HG02973 (cell line): ENCODE results near the gene RAD51B.

Source experiments
- ATAC-seq: cut with Tn5 transposase; IDR thresholded peaks from one replicate; pipeline ENCODE4 v1.9.1; 2021; ENCODE audit warnings: moderate library complexity; ENCODE audit not compliant: unreplicated experiment

Gene RAD51B

DNA sequence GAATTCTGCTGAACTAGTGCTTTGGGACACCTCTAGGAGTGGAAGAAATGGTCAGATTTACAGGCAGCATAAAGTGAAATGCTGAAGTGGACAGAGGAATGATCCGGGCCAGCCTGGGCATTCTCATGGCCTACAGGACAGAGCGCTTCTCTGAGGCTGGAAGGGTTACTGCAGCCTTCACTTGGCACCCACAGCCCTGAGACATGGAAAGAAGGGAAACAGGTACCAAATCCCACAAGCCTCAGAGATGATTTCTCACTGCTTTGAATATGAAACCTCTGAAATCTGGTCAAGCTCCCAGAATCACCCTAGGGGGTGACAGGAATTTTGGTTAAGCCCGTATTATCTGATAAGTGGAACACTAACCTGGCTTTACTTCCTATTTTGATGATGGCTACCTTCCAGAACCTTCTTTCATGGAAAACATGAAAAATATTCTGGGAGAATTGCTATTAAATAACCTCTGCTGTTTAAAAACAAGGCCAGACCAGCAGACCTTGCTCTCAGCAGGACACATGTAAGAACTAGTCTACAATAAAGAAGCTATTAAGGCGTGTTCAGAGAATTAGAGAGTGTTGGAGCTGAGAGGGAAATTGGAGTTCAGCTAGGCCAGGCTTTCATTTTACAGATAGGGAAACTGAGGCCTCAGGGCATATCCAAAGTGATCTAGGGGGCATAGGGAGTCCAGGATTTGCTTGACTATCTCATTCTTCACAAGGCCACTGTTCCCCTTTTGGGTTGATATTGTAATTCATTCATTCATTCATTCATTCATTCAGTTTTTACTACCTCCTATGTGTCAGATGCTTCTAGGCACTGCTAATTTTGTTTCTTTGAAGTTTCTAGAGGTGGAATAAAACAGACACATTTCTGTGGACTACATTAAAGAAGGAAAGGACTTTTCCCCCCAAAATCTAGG lies 691.8 kb downstream of the RAD51B start:
- ATAC-seq, result no peak

DNA sequence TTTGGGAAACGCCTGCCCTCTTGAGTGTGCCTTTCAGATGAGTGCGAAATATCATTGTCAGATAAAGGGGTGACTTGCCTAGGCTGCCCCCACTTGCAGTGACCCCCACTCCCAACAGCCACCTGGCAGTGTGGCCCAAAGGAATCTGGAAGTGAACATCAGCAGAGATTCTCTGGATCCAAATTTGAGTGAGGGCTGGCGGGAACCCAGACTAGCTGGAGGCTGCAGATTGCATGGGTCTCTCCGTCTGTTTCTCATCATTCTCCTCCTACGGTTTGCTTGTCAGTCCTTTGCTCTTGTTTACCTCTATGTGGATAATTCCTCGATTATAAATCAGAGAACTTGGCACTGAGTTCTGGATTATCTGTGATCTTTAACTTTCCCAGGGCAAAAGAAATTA lies 692.5 kb downstream of the RAD51B start:
- ATAC-seq, result no peak

DNA sequence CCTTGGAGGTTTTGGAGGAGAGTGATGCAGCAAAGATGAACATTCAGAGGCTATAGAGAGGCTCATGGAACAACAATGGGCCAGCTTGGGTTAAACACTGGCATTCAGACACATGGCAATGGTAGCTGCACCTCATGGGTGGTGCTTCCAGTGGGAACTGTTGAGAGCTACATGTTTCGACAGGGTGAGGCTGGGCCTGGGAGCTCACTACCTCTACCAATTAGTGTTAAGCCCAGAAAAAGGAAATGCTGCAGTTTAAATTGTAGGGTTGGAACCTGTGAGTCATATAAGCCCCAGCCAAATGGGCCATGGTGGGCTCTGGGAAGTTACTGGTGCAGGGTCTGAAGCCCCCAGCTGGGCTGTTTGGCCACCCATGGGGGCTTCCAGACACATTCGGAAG lies 693.6 kb downstream of the RAD51B start:
- ATAC-seq, result no peak

DNA sequence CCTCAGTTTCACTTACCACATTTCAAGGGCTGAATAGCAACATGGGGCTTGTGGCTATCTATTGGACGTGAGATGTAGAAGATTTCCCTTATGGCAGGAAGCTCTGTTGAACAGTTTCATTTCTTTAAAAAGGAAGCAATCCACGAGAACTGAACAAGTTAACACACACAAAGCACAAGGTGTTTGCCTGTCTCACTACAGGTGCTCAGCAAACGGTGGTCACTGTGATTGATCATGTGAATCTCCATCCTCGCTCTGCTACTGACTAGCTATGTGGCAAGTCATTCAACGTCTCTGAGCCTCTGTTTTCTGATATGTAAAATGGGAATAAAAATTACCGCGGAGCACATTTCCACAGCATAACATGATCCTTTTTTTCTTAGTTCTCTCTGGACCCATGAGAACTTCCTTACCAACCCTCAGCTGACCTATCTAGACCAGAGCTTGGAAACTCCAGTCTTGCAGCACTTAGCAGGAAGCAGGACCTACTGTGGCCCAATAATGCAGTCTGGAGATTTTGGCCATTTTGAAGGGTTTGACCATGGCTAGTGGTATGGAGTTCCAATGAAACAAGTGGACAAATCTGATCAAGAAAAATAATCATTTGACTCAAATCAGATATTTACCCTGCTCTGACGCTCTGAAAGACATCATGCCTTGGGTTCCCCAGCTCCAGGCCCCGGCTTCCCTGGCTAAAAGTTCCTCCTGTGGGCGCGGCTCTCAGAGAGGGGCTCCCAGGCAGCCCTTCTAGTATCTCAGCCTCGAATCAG lies 694.4 kb downstream of the RAD51B start:
- peak; percentile 66 for ATAC-seq

DNA sequence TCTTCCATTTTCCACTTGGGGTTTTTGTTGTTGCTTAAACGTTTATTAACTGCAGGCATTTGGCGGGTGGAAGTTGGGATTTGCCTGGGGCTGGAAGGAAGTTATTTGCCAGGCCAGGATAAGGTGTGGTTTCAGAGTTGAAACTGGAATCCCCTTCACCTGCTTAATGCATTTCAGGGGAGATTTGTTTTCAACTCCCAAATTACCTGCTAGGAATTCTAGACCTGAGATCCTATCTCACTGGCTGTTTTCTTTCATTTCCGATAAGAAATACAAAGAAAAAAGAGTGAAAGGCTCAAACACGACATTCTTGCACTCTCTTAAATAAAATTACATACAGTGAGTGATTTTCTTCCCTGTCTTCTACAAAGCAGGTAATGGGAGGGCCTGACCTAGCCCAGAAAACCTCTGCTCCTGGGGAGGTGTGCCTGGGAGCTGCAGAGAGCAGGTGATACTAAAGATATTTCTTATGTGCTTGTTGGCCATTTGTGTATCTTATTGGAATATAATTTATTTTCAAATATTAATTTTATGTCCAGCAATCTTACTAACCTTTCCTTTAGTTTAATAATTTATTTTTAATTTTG lies 695.1 kb downstream of the RAD51B start:
- no peak for ATAC-seq

DNA sequence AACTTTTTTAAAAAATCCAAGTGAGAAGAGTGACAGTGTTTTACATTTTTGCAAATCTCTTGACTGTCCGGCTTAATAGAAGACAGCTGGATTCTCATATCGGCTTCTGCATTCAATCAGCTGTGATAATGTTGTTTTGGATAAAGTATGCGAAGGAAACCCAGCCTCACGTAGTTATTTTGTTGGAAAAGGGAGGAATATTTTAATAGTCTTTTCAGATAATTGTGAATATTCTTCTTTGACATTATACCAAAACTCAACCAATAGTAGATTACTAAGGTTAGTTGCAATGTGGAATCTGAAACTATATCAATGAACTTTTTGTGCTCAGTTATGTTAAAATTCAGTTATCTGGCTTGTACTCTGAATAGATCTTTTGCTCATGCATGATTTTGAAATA lies 696.8 kb downstream of the RAD51B start:
- no peak for ATAC-seq

DNA sequence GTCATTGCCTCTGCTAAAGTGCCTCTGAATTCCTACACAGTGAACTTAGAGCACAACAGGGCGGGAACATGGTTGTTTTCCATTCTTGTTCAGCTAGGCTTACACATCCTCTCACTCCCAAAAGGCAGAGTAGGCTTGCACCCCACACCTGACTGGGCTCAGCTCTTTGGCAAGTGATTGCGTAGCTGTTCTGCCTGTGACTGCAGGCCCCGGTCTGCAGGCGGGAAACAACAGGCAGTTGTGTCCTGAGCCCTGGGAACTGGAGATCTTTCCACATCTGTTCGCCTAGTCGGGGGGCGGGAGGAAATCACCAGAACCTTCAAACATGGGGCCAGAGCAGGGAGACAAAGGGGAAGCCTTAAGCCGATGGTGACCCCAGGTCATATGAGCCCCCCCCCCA lies 698.6 kb downstream of the RAD51B start:
- ATAC-seq, result no peak

DNA sequence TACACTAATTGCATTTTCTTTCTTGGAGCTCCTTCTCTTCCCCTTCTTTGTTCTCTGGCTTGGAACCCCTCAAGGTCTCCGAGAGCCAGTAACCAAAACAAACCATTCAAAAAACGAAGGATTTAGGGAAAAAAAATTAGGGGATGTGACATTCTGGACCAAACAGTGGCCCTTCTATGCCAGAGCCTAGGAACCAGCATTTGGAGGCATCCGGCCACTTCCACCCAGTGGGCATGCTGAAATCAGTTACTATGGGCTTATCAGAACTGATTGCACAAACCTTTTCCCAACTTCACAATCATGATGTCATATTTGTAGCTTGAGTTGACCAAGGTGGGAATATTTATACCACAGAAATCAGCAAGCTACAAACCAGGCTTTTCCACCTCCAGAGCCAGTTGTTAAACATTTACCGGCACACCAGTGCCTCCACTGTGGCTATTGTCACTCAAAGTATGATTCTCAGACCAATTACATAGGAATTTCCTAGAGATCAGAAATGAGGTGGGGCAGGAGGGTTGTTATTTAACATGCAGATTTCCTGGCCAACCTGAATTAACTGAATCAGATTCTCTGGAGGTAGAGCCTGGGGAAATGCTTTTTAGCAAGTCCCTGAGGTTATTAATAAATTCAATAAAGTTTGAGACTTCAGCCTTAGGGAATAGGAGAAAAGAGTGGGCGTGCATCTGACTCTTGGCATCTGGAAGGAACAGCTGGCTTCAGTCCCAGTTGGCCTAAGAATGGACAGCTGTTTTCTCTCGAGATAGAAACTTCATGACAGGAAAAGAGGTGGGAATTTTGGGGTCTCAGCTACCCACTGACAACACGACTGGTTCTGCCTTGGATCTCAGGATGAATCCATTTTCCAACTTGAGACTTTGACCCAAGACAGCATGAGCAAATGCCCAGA lies 699.4 kb downstream of the RAD51B start:
- ATAC-seq, result no peak

DNA sequence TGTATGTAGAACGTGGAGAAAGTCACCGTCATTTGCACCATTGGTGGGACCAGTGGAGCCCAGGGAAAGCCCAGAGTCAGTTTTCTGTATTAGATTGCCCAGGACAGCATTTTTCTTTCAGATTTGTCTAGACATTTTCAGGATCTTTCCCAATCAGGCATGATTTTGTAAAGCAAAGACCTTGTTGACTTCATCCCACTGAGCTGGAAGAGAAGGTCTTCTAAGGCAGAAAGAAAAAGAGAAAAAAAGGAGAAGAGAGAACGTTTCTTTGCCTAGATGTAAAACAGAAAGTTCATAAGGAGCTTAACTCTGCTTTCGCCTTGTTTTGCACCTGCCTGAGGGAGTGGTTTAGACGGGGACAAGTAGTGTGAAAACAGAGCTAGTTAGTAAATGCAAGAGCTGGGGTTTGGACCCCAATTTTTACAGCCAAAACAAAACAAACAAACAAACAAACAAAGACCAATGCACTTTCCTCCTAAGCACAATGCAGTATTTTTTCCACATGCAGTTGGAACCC lies 700.1 kb downstream of the RAD51B start:
- ATAC-seq, result no peak

DNA sequence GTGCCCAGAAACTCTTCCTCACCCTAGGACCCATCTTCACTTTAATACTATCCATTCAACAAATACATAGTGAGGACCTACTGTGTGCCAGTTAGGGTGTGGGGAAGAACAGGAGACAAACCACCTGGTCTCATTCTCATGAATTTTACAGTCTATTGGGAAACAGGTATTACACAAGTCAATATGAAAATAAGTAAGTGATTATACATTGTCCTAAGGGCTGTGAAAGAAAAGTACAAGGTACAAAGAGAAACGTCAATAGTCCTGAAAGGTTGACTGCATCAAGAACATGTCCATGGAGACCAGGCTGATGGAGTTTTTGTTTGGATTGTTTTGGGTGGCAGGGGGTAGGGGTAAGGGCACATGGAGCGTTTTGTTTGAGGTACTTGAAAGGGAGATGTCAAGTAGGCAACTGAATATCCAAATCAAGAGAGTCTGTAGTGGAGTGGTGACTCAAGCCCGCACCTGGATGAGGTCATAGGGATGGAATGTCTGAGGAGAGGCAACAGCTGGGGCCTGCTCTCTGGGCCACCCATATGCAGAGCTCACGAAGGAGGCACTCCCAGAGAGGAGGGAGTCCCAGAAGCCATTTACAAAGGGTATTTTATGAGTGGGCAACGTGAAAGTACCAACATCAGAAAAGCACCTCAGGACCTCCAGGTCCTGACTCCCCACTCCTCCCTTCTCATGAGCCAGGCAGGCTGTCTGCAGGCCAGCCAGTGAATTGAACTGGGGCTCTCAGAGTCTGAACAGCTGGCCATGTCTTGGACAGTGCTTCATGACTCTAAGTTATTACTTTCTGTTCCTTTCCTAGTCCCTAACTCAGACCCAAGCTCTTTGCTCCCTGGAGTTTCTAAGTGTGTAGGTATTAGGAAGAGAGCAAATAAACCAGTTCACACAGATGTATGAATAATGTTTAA lies 701.3 kb downstream of the RAD51B start:
- no peak for ATAC-seq

DNA sequence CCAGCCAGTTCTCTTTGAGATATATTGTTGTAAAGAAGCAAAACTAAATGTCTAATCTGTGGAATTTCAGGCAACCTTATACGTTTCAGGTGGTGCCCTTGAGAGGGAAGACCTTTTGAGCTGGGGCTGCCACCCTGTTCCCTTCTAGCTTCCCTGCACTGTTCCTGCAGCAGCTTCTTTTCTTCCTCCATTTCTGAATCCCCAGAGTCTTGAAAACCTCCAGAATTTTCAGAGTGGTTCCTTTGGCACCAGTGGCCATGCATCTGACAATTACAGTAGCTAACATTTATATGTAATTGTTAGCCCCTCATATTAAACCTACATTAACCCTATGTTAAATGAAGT lies 702.0 kb downstream of the RAD51B start:
- ATAC-seq, result no peak

DNA sequence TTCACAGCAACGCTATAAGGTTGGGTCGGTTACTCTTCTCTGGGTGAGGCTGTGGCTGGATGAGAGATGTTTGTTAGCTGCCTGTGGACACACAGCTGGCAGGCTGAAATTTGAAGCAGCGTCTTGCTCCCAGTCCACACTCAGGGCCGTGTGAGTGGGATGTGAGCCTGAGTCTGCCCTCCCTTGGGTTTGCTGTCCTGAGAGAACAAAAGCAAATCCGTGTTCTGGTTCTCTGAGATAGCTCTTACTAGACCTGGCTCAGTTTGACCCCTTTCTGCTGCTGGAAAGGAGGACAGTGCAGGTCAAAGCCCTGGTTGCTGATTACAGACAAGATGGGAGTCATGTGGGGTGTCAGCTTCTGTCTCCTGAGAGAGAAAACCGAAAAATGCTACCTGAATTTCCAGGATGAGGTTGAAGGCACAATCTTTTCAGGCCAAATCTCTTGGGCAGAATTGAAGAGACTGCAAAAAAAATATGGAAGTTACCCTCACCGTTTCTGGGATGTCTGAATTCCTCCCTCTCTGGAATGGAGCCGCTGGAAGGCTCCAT lies 702.5 kb downstream of the RAD51B start:
- no peak for ATAC-seq

DNA sequence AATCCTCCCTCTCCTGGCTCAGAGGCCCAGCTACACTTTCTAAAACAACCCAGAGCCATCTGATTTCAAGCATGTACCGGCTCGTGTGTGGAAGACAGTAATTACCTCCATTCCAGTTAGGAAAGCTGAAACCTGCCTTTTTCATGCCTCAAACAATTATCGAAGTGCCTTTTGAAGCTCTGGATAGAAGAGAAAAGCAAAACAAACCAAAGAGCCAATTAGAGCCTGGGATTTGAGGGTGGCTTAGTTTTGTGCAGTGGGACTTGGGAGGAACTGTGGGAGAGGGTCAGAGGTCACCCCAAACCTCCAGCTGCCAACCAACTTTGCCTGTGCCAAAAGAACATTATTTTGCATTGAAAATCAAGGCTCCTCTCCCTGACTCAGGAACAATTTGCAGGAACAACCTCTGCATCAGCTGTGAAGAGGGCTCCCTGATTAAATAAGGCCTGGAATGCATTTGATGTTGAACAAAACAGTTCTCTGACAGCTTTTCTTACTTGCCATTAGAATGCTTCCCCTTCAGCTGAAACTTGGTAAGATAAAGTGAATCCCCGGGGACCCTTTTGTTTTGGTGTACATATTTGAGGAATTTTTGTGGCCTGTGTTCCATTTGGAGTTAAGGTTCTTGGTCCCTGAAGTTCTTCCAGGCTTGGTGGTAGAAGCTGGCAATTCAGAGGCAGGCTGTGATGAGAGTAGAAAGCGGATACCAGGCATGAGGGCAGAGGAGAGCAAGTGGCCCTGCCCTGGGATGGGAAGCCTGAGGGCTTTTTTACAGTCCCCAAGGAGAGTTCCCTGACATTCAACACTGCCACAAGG lies 703.1 kb downstream of the RAD51B start:
- no peak for ATAC-seq

DNA sequence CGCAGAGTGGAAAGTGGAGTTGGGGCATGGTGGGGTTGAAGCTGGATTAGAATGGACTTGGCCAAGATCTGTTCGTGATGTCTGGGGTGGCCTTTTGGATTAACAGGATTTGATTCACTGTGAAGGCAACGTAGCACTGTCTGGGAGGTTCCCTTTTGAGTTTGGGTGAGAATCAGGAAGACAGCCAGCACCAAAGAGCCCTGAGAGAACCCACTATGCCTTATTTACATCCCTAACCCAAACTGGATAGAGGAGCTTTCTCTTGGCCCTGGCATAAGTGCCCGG lies 703.7 kb downstream of the RAD51B start:
- ATAC-seq, result no peak

DNA sequence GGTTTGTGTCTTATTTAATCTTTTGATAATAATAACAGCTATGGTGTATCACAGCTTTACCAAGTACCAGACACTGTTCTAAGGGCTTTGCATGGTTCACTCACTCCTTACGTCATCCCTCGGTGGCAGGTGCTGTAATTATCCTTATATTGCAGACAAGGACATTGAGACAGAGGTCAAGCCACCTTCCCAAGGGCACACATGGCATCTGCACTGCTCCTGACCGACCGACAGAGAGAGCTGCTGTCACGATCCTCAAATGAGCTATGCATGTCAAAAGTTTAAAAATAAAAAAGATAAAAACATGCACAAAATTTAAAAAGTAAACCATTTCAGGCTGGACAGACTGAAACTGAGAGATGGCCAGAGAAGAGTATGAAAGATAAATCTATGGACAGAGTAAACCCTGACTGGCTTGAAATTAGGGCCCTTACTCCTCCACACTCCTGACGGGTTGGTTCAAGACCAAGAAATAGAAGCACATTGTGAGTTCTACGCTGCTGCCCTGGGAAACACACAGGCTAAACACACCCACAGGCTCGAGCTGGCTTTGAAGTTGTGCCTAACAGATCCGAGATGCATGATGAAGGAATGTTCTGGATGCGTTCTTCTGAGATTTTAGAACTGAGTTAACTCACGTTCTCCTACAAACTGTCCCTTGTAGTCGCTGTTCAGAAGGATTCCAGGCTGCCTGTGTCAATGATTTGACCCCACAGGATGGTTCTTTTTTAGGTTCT lies 704.6 kb downstream of the RAD51B start:
- ATAC-seq, result no peak

DNA sequence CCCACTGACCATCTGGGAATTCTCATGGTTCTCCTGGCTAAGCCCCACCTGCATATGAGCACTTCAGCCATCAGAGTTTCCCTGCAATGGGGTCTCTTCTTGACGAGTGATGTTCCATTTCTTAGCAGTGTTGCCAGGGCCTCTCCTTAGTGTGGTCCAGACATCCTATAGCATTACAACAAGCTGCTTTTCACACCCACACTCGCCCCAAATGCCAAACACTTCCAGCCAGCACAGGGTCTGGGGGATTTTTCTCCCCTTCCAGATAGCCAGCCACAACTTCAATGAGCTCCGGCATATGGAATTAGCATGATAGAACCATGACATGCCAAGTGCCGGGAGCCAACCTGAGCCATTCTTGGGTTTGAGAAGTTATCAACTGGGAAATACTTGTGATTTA lies 705.9 kb downstream of the RAD51B start:
- no peak for ATAC-seq

DNA sequence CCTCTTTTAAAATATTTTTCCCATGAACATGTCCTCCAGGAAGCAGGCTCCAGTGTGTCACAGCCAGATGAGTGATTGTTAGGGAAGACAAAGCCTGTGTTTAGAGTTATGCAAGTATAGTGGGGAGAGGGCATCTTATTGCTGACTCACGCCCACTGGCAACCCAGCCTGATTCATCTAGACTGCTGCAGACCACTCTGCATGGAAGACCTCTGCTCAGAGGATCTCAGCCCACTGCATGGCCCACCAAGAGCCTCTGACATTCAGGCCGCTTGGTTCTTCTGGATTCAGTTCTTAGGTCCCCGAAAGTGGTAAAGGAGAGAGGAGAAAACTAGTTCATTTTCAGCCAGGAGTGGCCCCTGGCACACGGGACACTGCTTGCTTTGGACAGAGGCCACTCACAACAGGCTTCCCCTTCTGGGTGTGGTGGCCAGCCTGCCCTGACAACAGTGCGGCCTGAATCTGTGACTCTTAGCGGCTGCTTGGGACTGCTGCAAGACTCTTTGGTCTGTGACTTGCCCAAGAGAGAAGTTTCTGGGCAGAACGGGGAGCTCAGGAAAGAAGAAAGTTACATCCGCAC lies 707.0 kb downstream of the RAD51B start:
- ATAC-seq, result no peak
